Measurements from ENCODE around the gene FRMD5.

FRMD5 gene

DNA sequence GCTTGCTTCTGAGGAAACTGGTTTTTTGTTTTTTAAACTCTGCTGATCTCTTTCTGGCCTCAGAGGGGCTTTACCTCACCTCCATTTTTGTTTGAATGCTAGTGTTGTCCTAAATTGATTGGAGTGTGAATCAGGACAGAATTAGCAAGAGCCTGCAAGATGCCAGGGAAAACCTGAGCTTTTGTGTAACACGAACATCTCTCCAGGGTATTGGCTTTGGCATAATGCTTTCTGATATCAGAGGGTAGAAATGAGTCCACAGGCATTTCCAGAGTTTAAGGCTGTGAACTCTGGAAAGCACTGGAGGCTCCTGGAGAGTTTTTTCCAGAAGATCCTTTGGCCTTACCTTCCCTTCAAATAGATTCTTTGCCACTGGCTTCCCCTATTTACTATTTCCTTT lies 281.1 kb downstream of the FRMD5 start:
- H3K27ac ChIP-seq (ENCODE audit: low read depth, low read length) = no peak overlapping the region
- H3K4me1 ChIP-seq (ENCODE audit: control insufficient read depth, insufficient read depth, low read length) = peaks cover 6% of the 10 kb centered on the region; the same call in 1 of the 2 replicates
- no peaks in the 10 kb centered on the region for H3K27me3 ChIP-seq (ENCODE audit: control insufficient read depth, insufficient read depth, low read length)
- no peaks in the 10 kb centered on the region; the same call in 1 of the 2 replicates for H3K36me3 ChIP-seq (ENCODE audit: control insufficient read depth, insufficient read depth, low read length)
- H3K4me3 ChIP-seq (ENCODE audit: low read depth, low read length) = no peak overlapping the region
- no peaks in the 10 kb centered on the region; the same call in 1 of the 2 replicates for H3K9me3 ChIP-seq (ENCODE audit: control insufficient read depth, insufficient read depth, low read length)
- H3K9ac ChIP-seq (ENCODE audit: low read depth, low read length) = no peak overlapping the region

DNA sequence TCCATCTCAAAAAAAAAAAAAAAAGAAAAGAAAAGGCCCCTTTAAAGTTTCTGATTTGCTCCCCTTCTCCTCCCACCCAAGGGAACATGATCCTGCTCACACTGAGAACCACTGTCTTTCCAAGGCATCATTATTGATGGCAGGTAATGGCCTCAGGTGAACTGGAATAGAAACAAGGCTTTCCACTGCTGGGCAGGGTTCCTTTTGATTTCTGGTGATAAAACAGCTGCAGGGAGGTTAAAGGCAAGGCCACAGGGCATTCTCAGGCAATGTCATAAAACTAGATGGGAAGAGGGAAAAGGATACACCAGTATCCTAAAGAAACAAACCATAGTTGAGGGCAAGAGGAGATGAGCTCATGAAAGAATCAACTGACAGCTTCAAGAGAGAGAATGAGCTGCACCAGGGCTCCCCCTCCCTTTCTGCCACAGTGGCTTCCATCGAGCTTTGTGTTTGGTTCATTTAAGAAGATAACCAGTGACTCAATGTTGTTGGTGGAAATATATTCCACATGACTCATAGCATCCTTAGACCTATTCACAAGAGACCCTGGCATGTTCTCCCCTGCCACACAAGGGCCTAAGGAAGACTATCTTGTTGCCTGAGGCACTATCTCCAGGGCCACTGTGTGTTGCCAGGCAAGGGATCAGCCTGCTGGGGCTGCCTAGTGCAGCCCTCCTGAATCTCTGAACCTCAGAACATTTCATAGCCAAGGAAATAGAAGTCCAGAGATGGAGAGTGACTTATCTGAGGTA lies 281.9 kb downstream of the FRMD5 start:
- Histone ChIP-seq H3K36me3 (ENCODE audit: control insufficient read depth, insufficient read depth, low read length) (no peaks in the 10 kb centered on the region; the same call in 1 of the 2 replicates), H3K9ac (ENCODE audit: low read depth, low read length) (no peak overlapping the region), H3K27ac (ENCODE audit: low read depth, low read length) (peak overlapping the region; percentile 40), H3K4me1 (ENCODE audit: control insufficient read depth, insufficient read depth, low read length) (peaks cover 6% of the 10 kb centered on the region; the same call in 1 of the 2 replicates), H3K4me3 (ENCODE audit: low read depth, low read length) (no peak overlapping the region), H3K27me3 (ENCODE audit: control insufficient read depth, insufficient read depth, low read length) (no peaks in the 10 kb centered on the region), H3K9me3 (ENCODE audit: control insufficient read depth, insufficient read depth, low read length) (no peaks in the 10 kb centered on the region; the same call in 1 of the 2 replicates)

GRCh38 chr15:43912208-43912607 lies 282.9 kb downstream of the FRMD5 start:
- Histone ChIP-seq H3K27ac (ENCODE audit: low read depth, low read length) (no peak overlapping the region), H3K4me3 (ENCODE audit: low read depth, low read length) (no peak overlapping the region), H3K9me3 (ENCODE audit: control insufficient read depth, insufficient read depth, low read length) (no peaks in the 10 kb centered on the region; the same call in 1 of the 2 replicates), H3K27me3 (ENCODE audit: control insufficient read depth, insufficient read depth, low read length) (no peaks in the 10 kb centered on the region), H3K9ac (ENCODE audit: low read depth, low read length) (no peak overlapping the region), H3K36me3 (ENCODE audit: control insufficient read depth, insufficient read depth, low read length) (no peaks in the 10 kb centered on the region; the same call in 1 of the 2 replicates), H3K4me1 (ENCODE audit: control insufficient read depth, insufficient read depth, low read length) (peaks cover 6% of the 10 kb centered on the region; the same call in 1 of the 2 replicates)

GRCh38 chr15:43911235-43911781 lies 283.8 kb downstream of the FRMD5 start:
- no peaks in the 10 kb centered on the region; the same call in 1 of the 2 replicates for H3K36me3 ChIP-seq (ENCODE audit: control insufficient read depth, insufficient read depth, low read length)
- no peak overlapping the region for H3K9ac ChIP-seq (ENCODE audit: low read depth, low read length)
- peaks cover 6% of the 10 kb centered on the region; the same call in 1 of the 2 replicates for H3K4me1 ChIP-seq (ENCODE audit: control insufficient read depth, insufficient read depth, low read length)
- H3K9me3 ChIP-seq (ENCODE audit: control insufficient read depth, insufficient read depth, low read length) = no peaks in the 10 kb centered on the region; the same call in 1 of the 2 replicates
- H3K27ac ChIP-seq (ENCODE audit: low read depth, low read length) = no peak overlapping the region
- no peaks in the 10 kb centered on the region for H3K27me3 ChIP-seq (ENCODE audit: control insufficient read depth, insufficient read depth, low read length)
- H3K4me3 ChIP-seq (ENCODE audit: low read depth, low read length) = no peak overlapping the region

DNA sequence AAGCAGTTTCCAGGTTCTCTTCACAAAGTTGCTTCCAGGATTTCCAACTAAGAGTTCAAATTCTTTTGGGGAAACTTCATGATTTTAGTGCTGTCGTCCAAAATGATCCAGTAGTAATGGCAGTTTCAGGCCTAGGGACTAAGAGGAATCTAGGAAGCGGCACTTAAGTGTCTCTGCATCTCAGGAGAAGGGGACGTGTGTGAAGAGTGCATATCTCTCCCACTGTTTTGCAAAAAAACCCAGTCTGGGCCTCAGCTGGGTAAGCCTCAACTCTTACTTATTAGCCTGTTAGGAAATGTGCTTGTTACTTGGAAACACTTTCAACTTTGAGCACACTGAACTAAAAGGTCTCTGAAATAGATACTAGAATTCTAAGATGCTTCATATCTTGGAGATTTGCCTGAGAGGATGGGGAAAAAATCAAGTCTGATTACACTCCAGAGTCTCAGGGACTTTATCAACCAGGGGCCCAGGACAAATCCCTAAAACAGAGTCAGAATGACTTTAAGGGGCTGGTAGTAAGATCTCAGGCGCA lies 286.5 kb downstream of the FRMD5 start:
- Histone ChIP-seq H3K36me3 (ENCODE audit: control insufficient read depth, insufficient read depth, low read length) (no peaks in the 10 kb centered on the region; the same call in 1 of the 2 replicates), H3K4me3 (ENCODE audit: low read depth, low read length) (no peak overlapping the region), H3K9me3 (ENCODE audit: control insufficient read depth, insufficient read depth, low read length) (no peaks in the 10 kb centered on the region; the same call in 1 of the 2 replicates), H3K27ac (ENCODE audit: low read depth, low read length) (no peak overlapping the region), H3K9ac (ENCODE audit: low read depth, low read length) (no peak overlapping the region), H3K27me3 (ENCODE audit: control insufficient read depth, insufficient read depth, low read length) (no peaks in the 10 kb centered on the region), H3K4me1 (ENCODE audit: control insufficient read depth, insufficient read depth, low read length) (peaks cover 5% of the 10 kb centered on the region)

GRCh38 chr15:43905755-43906154 lies 289.3 kb downstream of the FRMD5 start:
- Histone ChIP-seq H3K27me3 (ENCODE audit: control insufficient read depth, insufficient read depth, low read length) (no peaks in the 10 kb centered on the region), H3K4me1 (ENCODE audit: control insufficient read depth, insufficient read depth, low read length) (peaks cover 12% of the 10 kb centered on the region), H3K4me3 (ENCODE audit: low read depth, low read length) (no peak overlapping the region), H3K9me3 (ENCODE audit: control insufficient read depth, insufficient read depth, low read length) (no peaks in the 10 kb centered on the region), H3K9ac (ENCODE audit: low read depth, low read length) (no peak overlapping the region), H3K36me3 (ENCODE audit: control insufficient read depth, insufficient read depth, low read length) (0 out of 2 replicates have a peak, but pooled peaks cover 7% of the 10 kb centered on the region), H3K27ac (ENCODE audit: low read depth, low read length) (peak overlapping the region; percentile 2)

DNA sequence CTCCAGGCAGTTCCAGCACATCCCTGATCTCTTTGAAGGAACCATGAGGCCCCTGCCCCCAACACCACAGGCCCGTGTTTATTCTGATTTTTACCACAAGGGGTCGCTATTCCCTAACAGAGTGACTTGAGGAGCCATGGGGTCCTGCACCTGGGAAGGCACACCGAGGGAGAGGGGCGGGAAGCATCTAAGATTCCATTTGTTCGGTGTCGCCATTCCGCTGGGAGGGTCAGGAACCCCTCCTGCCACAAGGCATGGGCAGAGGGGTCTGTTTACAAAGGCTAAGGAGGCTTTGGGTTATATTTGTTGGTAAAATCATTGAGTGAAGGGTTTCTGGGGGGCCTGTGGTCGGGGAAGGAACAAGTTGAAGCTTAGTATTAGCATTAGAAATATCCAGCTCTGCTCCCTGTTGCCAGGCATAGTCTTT lies 291.2 kb downstream of the FRMD5 start:
- Histone ChIP-seq H3K9me3 (ENCODE audit: control insufficient read depth, insufficient read depth, low read length) (no peaks in the 10 kb centered on the region), H3K9ac (ENCODE audit: low read depth, low read length) (no peak overlapping the region), H3K4me3 (ENCODE audit: low read depth, low read length) (no peak overlapping the region), H3K4me1 (ENCODE audit: control insufficient read depth, insufficient read depth, low read length) (peaks cover 12% of the 10 kb centered on the region), H3K27me3 (ENCODE audit: control insufficient read depth, insufficient read depth, low read length) (no peaks in the 10 kb centered on the region), H3K27ac (ENCODE audit: low read depth, low read length) (no peak overlapping the region), H3K36me3 (ENCODE audit: control insufficient read depth, insufficient read depth, low read length) (0 out of 2 replicates have a peak, but pooled peaks cover 7% of the 10 kb centered on the region)

DNA sequence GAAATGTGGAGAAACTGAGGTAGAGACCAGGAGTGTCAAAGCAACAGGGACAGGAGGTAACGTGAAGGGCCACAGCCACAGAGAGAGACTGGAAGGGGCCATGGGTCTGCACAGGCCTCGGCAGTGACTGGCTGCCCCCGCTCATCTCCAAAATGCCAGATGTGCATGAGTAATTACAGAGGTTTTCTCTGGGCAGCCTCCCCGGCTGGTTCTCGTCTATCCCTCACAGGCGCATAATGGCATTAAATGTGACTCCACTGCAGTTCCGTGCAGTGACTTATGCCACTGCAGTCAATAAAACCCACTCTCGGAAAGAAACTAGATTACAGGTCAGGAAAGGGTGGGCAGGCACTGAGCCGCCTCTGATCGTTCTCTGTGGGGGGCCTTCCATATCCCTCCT lies 293.6 kb downstream of the FRMD5 start:
- Histone ChIP-seq H3K27ac (ENCODE audit: low read depth, low read length) (no peak overlapping the region), H3K9me3 (ENCODE audit: control insufficient read depth, insufficient read depth, low read length) (no peaks in the 10 kb centered on the region), H3K4me1 (ENCODE audit: control insufficient read depth, insufficient read depth, low read length) (peaks cover 12% of the 10 kb centered on the region), H3K4me3 (ENCODE audit: low read depth, low read length) (no peak overlapping the region), H3K9ac (ENCODE audit: low read depth, low read length) (no peak overlapping the region), H3K27me3 (ENCODE audit: control insufficient read depth, insufficient read depth, low read length) (no peaks in the 10 kb centered on the region), H3K36me3 (ENCODE audit: control insufficient read depth, insufficient read depth, low read length) (0 out of 2 replicates have a peak, but pooled peaks cover 11% of the 10 kb centered on the region)

- Histone ChIP-seq H3K4me3 (ENCODE audit: low read depth, low read length) (no peak overlapping the region), H3K27me3 (ENCODE audit: control insufficient read depth, insufficient read depth, low read length) (no peaks in the 10 kb centered on the region), H3K4me1 (ENCODE audit: control insufficient read depth, insufficient read depth, low read length) (peaks cover 12% of the 10 kb centered on the region), H3K27ac (ENCODE audit: low read depth, low read length) (no peak overlapping the region), H3K36me3 (ENCODE audit: control insufficient read depth, insufficient read depth, low read length) (0 out of 2 replicates have a peak, but pooled peaks cover 11% of the 10 kb centered on the region), H3K9ac (ENCODE audit: low read depth, low read length) (no peak overlapping the region), H3K9me3 (ENCODE audit: control insufficient read depth, insufficient read depth, low read length) (no peaks in the 10 kb centered on the region)
These were observed 294.1 kb downstream of the FRMD5 start for GRCh38 chr15:43900996-43901395.

DNA sequence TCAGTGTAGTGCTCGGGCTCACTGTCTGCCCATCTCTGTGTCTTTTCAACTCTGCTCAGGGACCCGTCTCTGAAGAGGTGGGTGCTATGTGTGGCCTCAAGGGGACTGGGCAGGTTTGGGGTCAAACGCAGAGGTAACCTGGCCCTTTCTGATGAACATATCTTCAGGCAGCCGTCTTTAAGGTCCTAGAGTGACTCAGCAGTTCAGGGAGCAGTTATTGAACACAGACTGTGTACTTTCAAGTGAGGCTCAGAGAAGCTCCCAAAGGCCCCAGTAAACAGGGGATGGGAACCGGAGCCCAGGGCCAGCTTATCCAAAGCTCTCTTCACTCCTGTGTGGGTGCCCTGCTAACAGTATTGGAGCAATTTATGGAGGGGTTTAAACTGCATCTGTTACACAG lies 295.1 kb downstream of the FRMD5 start:
- Histone ChIP-seq H3K27me3 (ENCODE audit: control insufficient read depth, insufficient read depth, low read length) (no peaks in the 10 kb centered on the region), H3K4me1 (ENCODE audit: control insufficient read depth, insufficient read depth, low read length) (peaks cover 12% of the 10 kb centered on the region), H3K9ac (ENCODE audit: low read depth, low read length) (no peak overlapping the region), H3K27ac (ENCODE audit: low read depth, low read length) (no peak overlapping the region), H3K36me3 (ENCODE audit: control insufficient read depth, insufficient read depth, low read length) (0 out of 2 replicates have a peak, but pooled peaks cover 11% of the 10 kb centered on the region), H3K9me3 (ENCODE audit: control insufficient read depth, insufficient read depth, low read length) (no peaks in the 10 kb centered on the region), H3K4me3 (ENCODE audit: low read depth, low read length) (no peak overlapping the region)

DNA sequence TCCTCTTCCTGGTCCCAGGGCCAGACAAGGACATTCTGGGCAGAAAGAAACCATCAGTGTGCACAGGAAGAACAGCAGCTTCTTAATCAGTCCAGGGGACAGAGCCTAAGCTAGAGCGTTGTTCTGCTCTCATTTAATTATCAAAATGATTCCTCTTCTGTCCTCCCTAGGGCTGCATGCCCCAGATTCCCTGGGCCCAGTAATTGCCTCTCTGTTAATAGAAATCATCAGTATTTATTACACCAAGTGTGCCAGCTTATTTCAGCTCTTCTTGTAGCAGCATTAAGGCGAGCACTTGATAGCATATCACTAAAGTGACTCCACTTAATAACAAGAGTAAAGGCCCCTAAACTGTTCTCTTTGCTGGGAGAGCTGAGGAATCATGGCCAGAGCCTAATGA lies 296.2 kb downstream of the FRMD5 start:
- Histone ChIP-seq H3K27ac (ENCODE audit: low read depth, low read length) (no peak overlapping the region), H3K36me3 (ENCODE audit: control insufficient read depth, insufficient read depth, low read length) (0 out of 2 replicates have a peak, but pooled peaks cover 11% of the 10 kb centered on the region), H3K9me3 (ENCODE audit: control insufficient read depth, insufficient read depth, low read length) (no peaks in the 10 kb centered on the region), H3K4me1 (ENCODE audit: control insufficient read depth, insufficient read depth, low read length) (peaks cover 8% of the 10 kb centered on the region), H3K9ac (ENCODE audit: low read depth, low read length) (no peak overlapping the region), H3K27me3 (ENCODE audit: control insufficient read depth, insufficient read depth, low read length) (no peaks in the 10 kb centered on the region), H3K4me3 (ENCODE audit: low read depth, low read length) (no peak overlapping the region)

Measured in HUES48 (cell line).